Spleen (tissue), 11 donors: ENCODE data around the gene MAGI3. TPM values are rescaled to one million over a fixed set of nuclear protein-coding genes. Genes with fewer than 3 reads are reported as not detected.

Source experiments
- DNase-seq: peaks from one replicate; pipeline ENCODE4 v3.0.0-alpha.2; 2020
- H3K27ac ChIP-seq, 8 donors: fragments of 200-600 bp; sonication (generic) in 7 of 8; 1 replicate in 4 of 8; 2 replicates in 4 of 8; pipeline versions ENCODE4 v1.5.0 to v1.8.0; 2016 to 2021; ENCODE audit warnings: inconsistent platforms in 4 of 8, mild to moderate bottlenecking in 4 of 8, moderate library complexity in 1 of 8
- H3K27me3 ChIP-seq, 7 donors: fragments of 200-600 bp; sonication (generic) in 6 of 7; replicated peaks in 1 of 7; 1 replicate in 4 of 7; 2 replicates in 3 of 7; pipeline versions ENCODE4 v1.5.0 to v1.8.0; 2016 to 2021; ENCODE audit warnings: inconsistent platforms in 3 of 7, mild to moderate bottlenecking in 1 of 7
- H3K36me3 ChIP-seq, 6 donors: fragments of 200-600 bp; sonication (generic) in 5 of 6; 1 replicate in 4 of 6; 2 replicates in 2 of 6; pipeline versions ENCODE4 v1.5.0 to v1.8.0; 2016 to 2021; ENCODE audit warnings: inconsistent platforms in 2 of 6
- H3K4me1 ChIP-seq, 6 donors: fragments of 200-600 bp; sonication (generic) in 5 of 6; 1 replicate in 3 of 6; 2 replicates in 3 of 6; pipeline versions ENCODE4 v1.5.0 to v1.8.0; 2016 to 2021; ENCODE audit warnings: inconsistent platforms in 3 of 6
- H3K4me3 ChIP-seq, 8 donors: fragments of 200-600 bp; sonication (generic) in 7 of 8; 1 replicate in 4 of 8; 2 replicates in 4 of 8; pipeline versions ENCODE4 v1.5.0 to v1.8.0; 2016 to 2021; ENCODE audit warnings: inconsistent platforms in 4 of 8, mild to moderate bottlenecking in 4 of 8, moderate library complexity in 2 of 8
- H3K9me3 ChIP-seq, 8 donors: fragments of 200-600 bp; sonication (generic) in 7 of 8; 1 replicate in 4 of 8; 2 replicates in 4 of 8; pipeline versions ENCODE4 v1.5.0 to v1.8.0; 2016 to 2021; ENCODE audit warnings: inconsistent platforms in 4 of 8
- POLR2A ChIP-seq, 3 donors: fragments of 450-650 bp; IDR thresholded peaks; one replicate each; pipeline ENCODE4 v1.5.1; 2017; ENCODE audit warnings: antibody characterized with exemption in 3 of 3, mild to moderate bottlenecking in 1 of 3
- POLR2AphosphoS5 ChIP-seq, 3 donors: sonication (generic); formaldehyde crosslinking; IDR thresholded peaks; one replicate each; pipeline ENCODE4 v1.5.1; 2017; ENCODE audit warnings: antibody characterized with exemption in 3 of 3
- WGBS, 5 donors: extraction: QIAGEN DNeasy Blood & Tissue Kit in 3 of 5; methylation state at CpG; one replicate each; pipeline versions ENCODE4 v1.1.5 to v1.1.7; 2013 to 2018; 5-methylcytosine and 5-hydroxymethylcytosine counted together
- intact Hi-C: fragments of 100-400 bp; cut with DNase I; formaldehyde crosslinking; loops from one replicate; pipeline ENCODE4 v1.15.0; 2023; ENCODE audit warnings: low total_unique reads
- polyA plus RNA-seq, 3 donors: library from polyadenylated mRNA; stranded (reverse); fragments of 200-250 nt; gene quantifications; one replicate each; pipeline ENCODE4 v1.2.1, GENCODE V29; 2013
- total RNA-seq, 7 donors: library from RNA; depleted of rRNA in 3 of 7; stranded (reverse); fragments of >200 nt in 3 of 7; fragmentation: NEBNext Ultra II Directional in 4 of 7; extraction: Animal tissue kit (Norgen Biotek cat#: 25700) in 4 of 7; gene quantifications; one replicate each; pipeline versions ENCODE4 v1.1.0 to v1.2.1, GENCODE V29; 2016 to 2021
- TF ChIP-seq, protein P1 (sequence below), 11 experiments: fragments of 200-600 bp in 7 of 11; fragments of 450-650 bp in 4 of 11; sonication (generic) in 4 of 11; IDR thresholded peaks in 8 of 11; conservative IDR thresholded peaks in 3 of 11; 1 replicate in 7 of 11; 2 replicates in 4 of 11; pipeline versions ENCODE4 v1.4.0 to v1.8.0; 2016 to 2021; ENCODE audit warnings: antibody characterized with exemption in 11 of 11, inconsistent platforms in 4 of 11, mild to moderate bottlenecking in 1 of 11
- donor health status: healthy with polysubstance abuse.
- donor health status: DM: no; HTN: no; CAD: no; lungs with moderate emphysema.
- donor health status: DM: no; HTN: no; CAD: no.
- donor health status: Bipolar disorder and iron deficiency.
- donor health status: healthy.
- donor health status: DM: no; HTN: no; CAD: no.
- donor health status: DM: yes; HTN: yes; CAD: no.

The MAGI3 gene
- total and polyA plus RNA-seq, 10 donors, result 0.74 to 16.3 (median 9.9) TPM

DNA sequence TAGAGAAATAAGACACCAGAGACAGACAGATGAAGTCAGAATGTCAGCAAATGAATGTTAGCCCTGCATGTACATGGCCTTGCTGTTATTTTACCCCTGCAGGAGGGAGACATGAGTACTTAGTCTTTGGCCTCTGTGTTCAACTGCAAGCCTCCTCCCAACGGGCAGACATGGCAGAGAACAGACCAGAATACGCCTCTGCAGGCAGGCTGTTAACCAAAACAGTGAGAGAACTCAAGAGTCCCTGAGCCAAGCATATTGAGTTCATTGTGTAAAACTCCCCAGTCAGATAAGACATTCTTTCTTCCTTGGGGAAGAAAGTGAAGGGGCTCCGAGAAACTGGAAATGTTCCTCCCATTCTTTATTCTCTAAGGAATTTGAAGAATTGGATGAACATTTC lies 218.1 kb downstream of the MAGI3 start:
- Histone ChIP-seq H3K27ac (no peak overlapping the region), H3K9me3 (peaks cover 0 to 9% (median 0%) of the 10 kb centered on the region in 8 donors), H3K27me3 (no peaks in the 10 kb centered on the region), H3K36me3 (no peaks in the 10 kb centered on the region), H3K4me3 (no peak overlapping the region), H3K4me1 (no peaks in the 10 kb centered on the region)
- TF ChIP-seq POLR2AphosphoS5 (IDR thresholded peaks at IDR 0.05) (no peak), POLR2A (IDR thresholded peaks at IDR 0.05) (no peak)
- TF ChIP-seq, protein P1, sequence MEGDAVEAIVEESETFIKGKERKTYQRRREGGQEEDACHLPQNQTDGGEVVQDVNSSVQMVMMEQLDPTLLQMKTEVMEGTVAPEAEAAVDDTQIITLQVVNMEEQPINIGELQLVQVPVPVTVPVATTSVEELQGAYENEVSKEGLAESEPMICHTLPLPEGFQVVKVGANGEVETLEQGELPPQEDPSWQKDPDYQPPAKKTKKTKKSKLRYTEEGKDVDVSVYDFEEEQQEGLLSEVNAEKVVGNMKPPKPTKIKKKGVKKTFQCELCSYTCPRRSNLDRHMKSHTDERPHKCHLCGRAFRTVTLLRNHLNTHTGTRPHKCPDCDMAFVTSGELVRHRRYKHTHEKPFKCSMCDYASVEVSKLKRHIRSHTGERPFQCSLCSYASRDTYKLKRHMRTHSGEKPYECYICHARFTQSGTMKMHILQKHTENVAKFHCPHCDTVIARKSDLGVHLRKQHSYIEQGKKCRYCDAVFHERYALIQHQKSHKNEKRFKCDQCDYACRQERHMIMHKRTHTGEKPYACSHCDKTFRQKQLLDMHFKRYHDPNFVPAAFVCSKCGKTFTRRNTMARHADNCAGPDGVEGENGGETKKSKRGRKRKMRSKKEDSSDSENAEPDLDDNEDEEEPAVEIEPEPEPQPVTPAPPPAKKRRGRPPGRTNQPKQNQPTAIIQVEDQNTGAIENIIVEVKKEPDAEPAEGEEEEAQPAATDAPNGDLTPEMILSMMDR (IDR thresholded peaks at IDR 0.05 in 8 of 11, conservative IDR thresholded peaks at IDR 0.05 in 3 of 11), result no peak
- intact Hi-C loops, result no loop called here
- DNase-seq, result no peak
- WGBS, 5 donors, result 74 to 88% (median 80%) methylated on average over 3 of the region's 3 CpGs

DNA sequence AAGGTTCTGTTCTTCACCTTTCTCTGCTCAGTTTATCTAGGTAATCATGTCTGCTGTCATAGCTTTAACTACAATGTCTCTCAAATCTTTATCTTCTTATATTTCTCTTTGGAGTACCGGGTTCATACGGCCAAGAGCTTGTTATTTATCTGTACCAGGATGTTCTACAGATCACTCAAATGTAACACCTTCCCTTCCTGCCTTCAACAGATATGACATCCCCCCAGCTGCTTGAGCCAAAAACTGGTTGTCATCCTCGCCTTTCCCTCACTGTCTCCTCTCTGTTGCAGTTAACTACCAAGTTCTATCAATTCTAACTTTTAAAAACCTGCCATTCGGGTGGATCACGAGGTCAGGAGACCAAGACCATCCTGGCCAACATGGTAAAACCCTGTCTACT lies 220.1 kb downstream of the MAGI3 start:
- WGBS, 5 donors, result 74 to 95% (median 92%) methylated on average over 5 of the region's 5 CpGs
- intact Hi-C loops, result no loop called here

DNA sequence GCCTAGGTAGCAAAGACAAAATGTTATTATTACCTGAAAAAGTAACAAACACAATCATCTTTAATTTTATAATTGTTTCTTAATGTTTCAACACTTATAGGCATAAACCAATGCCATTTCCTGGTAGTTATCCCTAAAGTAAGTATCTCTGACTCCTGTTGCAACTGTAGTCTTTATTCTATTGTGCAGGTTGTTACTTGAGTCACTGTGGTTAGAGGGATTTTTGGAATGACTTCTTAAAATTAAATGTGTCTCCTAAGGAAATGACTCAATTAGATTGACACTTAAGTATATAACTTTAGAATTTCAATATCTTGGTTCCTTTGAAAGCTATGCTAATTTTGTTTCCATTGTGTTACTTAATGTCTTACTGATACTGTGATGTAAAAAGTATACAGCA lies 225.1 kb downstream of the MAGI3 start:
- H3K27me3 ChIP-seq, result no peaks in the 10 kb centered on the region
- no peak overlapping the region for H3K4me3 ChIP-seq
- peak overlapping the region in 1 of 8 donors; percentile 4 for H3K27ac ChIP-seq
- H3K36me3 ChIP-seq, result peaks cover 0 to 8% (median 0%) of the 10 kb centered on the region in 6 donors
- intact Hi-C loops, result no loop called here
- TF ChIP-seq, protein P1 (IDR thresholded peaks at IDR 0.05 in 8 of 11, conservative IDR thresholded peaks at IDR 0.05 in 3 of 11), result no peak
- no peak for TF ChIP-seq POLR2A (IDR thresholded peaks at IDR 0.05)
- TF ChIP-seq POLR2AphosphoS5 (IDR thresholded peaks at IDR 0.05), result no peak
- H3K9me3 ChIP-seq, result no peaks in the 10 kb centered on the region
- no peaks in the 10 kb centered on the region for H3K4me1 ChIP-seq
- DNase-seq, result no peak

More for the DNA sequence above, 220.1 kb downstream of the MAGI3 start:
- no peak overlapping the region for H3K27ac ChIP-seq
- no peaks in the 10 kb centered on the region for H3K9me3 ChIP-seq
- H3K36me3 ChIP-seq, result no peaks in the 10 kb centered on the region
- H3K27me3 ChIP-seq, result no peaks in the 10 kb centered on the region
- no peak for DNase-seq
- no peak overlapping the region for H3K4me3 ChIP-seq
- H3K4me1 ChIP-seq, result no peaks in the 10 kb centered on the region
- TF ChIP-seq POLR2A (IDR thresholded peaks at IDR 0.05) (no peak), POLR2AphosphoS5 (IDR thresholded peaks at IDR 0.05) (no peak)
- TF ChIP-seq, protein P1 (IDR thresholded peaks at IDR 0.05 in 8 of 11, conservative IDR thresholded peaks at IDR 0.05 in 3 of 11), result no peak

DNA sequence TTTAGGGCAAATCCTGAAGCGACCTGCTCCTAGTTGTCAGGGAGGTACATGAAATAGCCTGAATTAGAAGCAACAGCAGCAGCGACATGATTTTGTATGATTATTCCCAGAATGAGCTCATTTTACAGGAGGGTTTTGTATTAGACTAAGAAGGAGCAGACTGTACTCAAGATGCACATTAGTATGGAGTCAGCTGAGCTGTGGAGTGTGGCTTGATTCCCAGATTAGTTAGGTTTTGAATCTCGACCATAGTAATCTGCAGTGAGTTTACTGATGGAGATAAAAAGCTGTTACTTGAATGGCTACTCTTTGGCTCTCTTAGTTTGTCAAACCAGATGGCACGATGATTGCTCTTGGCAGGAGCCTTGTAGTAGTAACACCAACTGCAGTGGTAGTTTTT lies 225.8 kb downstream of the MAGI3 start:
- Histone ChIP-seq H3K27ac (no peak overlapping the region), H3K4me1 (no peaks in the 10 kb centered on the region), H3K36me3 (peaks cover 0 to 8% (median 0%) of the 10 kb centered on the region in 6 donors), H3K4me3 (no peak overlapping the region), H3K27me3 (no peaks in the 10 kb centered on the region), H3K9me3 (no peaks in the 10 kb centered on the region)
- no peak for DNase-seq
- intact Hi-C loops, result no loop called here
- 70 to 89% (median 87%) methylated on average over 4 of the region's 4 CpGs for WGBS, 5 donors
- no peak for TF ChIP-seq POLR2AphosphoS5 (IDR thresholded peaks at IDR 0.05)
- no peak for TF ChIP-seq POLR2A (IDR thresholded peaks at IDR 0.05)
- TF ChIP-seq, protein P1 (IDR thresholded peaks at IDR 0.05 in 8 of 11, conservative IDR thresholded peaks at IDR 0.05 in 3 of 11), result no peak
